ENCODE results near the gene ATG13. TPM values are rescaled to one million over a fixed set of nuclear protein-coding genes. Genes with fewer than 3 reads are reported as not detected.

Gene ATG13
- polyA plus RNA-seq, 1 donor from 2014 or later, result 21.1 TPM

- no peaks in the 10 kb centered on the region for H3K9me2 ChIP-seq (ENCODE audit: insufficient read depth, low read length)
- H4K20me1 ChIP-seq (ENCODE audit: insufficient read depth), result no peaks in the 10 kb centered on the region
- no peaks in the 10 kb centered on the region for H3K9me3 ChIP-seq (ENCODE audit: low read length)
- H3K36me3 ChIP-seq (ENCODE audit: insufficient read depth, low read length), result no peaks in the 10 kb centered on the region
- no peak overlapping the region for H3K27ac ChIP-seq (ENCODE audit: low read length)
- no peak overlapping the region for H3K4me2 ChIP-seq (ENCODE audit: low read length)
- no peak for TF ChIP-seq CTCF (IDR thresholded peaks at IDR 0.05; ENCODE audit: poor library complexity, severe bottlenecking)
- TF ChIP-seq EP300 (conservative IDR thresholded peaks at IDR 0.05; ENCODE audit: poor library complexity, severe bottlenecking), result no peak
- no peak for TF ChIP-seq REST (IDR thresholded peaks at IDR 0.05; ENCODE audit: borderline replicate concordance)
- TF ChIP-seq POLR2AphosphoS5 (IDR thresholded peaks at IDR 0.05), result no peak
- TF ChIP-seq MXI1 (conservative IDR thresholded peaks at IDR 0.05; ENCODE audit: poor library complexity, severe bottlenecking), result no peak
- TF ChIP-seq SMC3 (conservative IDR thresholded peaks at IDR 0.05; ENCODE audit: poor library complexity), result no peak
- no peak overlapping the region for H3K9ac ChIP-seq (ENCODE audit: low read length)
- H3K79me2 ChIP-seq (replicated peaks; ENCODE audit: insufficient read depth, low read length), result no peaks in the 10 kb centered on the region
- no peaks in the 10 kb centered on the region for H3K27me3 ChIP-seq (ENCODE audit: insufficient read depth, low read depth, low read length)
- H2AFZ ChIP-seq (ENCODE audit: low read depth, low read length), result no peak overlapping the region
- H3K4me3 ChIP-seq (ENCODE audit: low read length), result no peak overlapping the region
- H3F3A ChIP-seq (ENCODE audit: insufficient read depth, low read length, poor library complexity, severe bottlenecking), result no peaks in the 10 kb centered on the region
Observed at GRCh38 chr11:46631676-46632075, 14.3 kb downstream of the ATG13 start.

- Histone ChIP-seq H3K27ac (ENCODE audit: low read length) (no peak overlapping the region), H3K4me3 (ENCODE audit: low read length) (no peak overlapping the region), H3K27me3 (ENCODE audit: insufficient read depth, low read depth, low read length) (no peaks in the 10 kb centered on the region), H3K79me2 (replicated peaks; ENCODE audit: insufficient read depth, low read length) (no peaks in the 10 kb centered on the region), H3K9me2 (ENCODE audit: insufficient read depth, low read length) (no peaks in the 10 kb centered on the region), H2AFZ (ENCODE audit: low read depth, low read length) (no peak overlapping the region), H3F3A (ENCODE audit: insufficient read depth, low read length, poor library complexity, severe bottlenecking) (no peaks in the 10 kb centered on the region), H4K20me1 (ENCODE audit: insufficient read depth) (no peaks in the 10 kb centered on the region), H3K9me3 (ENCODE audit: low read length) (no peaks in the 10 kb centered on the region), H3K4me2 (ENCODE audit: low read length) (no peak overlapping the region), H3K36me3 (ENCODE audit: insufficient read depth, low read length) (no peaks in the 10 kb centered on the region), H3K9ac (ENCODE audit: low read length) (no peak overlapping the region)
- TF ChIP-seq SMC3 (conservative IDR thresholded peaks at IDR 0.05; ENCODE audit: poor library complexity) (no peak), RAD21 (conservative IDR thresholded peaks at IDR 0.05) (no peak), EZH2 (IDR thresholded peaks at IDR 0.05; ENCODE audit: borderline replicate concordance, insufficient read depth, low read length, poor library complexity, severe bottlenecking) (no peak), REST (IDR thresholded peaks at IDR 0.05; ENCODE audit: borderline replicate concordance) (no peak), MXI1 (conservative IDR thresholded peaks at IDR 0.05; ENCODE audit: poor library complexity, severe bottlenecking) (no peak), POLR2AphosphoS5 (IDR thresholded peaks at IDR 0.05) (no peak), CTCF (IDR thresholded peaks at IDR 0.05; ENCODE audit: poor library complexity, severe bottlenecking) (no peak), TAF1 (IDR thresholded peaks at IDR 0.05; ENCODE audit: low read depth) (no peak), EP300 (conservative IDR thresholded peaks at IDR 0.05; ENCODE audit: poor library complexity, severe bottlenecking) (no peak)
Observed at GRCh38 chr11:46632502-46632901, 15.1 kb downstream of the ATG13 start.
